NCI-H524 (cell line): ENCODE measurements around the gene HYAL3.
"Not testable (repeated sequence)": the region's sequence is repeated elsewhere in the genome, so short reads cannot be mapped to it uniquely, and the experiment has no call there.

ENCODE experiments used
- DNase-seq, 2 experiments: peaks; one replicate each; lab custom pipeline; 2025; lab: John Stamatoyannopoulos, UW

HYAL3 gene

GRCh38 chr3:50270422-50271224, 28.6 kb downstream of the HYAL3 start:
- DNase-seq, result no peak

DNA sequence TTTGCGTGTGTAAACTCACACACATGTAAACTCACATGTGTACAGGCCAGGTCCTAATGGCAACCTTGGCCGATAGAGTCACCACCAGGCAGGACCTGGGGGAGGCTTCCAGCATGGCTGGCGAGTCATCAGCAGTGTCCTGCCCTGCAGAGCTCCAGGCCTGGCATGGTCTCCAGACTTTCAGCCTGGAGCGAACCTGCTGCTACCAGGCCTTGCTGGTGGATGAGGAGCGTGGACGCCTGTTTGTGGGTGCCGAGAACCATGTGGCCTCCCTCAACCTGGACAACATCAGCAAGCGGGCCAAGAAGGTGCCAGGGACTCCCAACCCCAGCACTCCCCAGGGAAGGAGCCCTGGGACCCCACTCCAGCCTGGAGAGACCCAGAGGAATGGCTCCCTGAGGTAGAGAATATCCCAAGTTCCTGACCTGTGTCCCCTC, 29.2 kb downstream of the HYAL3 start:
- DNase-seq, result no peak

DNA sequence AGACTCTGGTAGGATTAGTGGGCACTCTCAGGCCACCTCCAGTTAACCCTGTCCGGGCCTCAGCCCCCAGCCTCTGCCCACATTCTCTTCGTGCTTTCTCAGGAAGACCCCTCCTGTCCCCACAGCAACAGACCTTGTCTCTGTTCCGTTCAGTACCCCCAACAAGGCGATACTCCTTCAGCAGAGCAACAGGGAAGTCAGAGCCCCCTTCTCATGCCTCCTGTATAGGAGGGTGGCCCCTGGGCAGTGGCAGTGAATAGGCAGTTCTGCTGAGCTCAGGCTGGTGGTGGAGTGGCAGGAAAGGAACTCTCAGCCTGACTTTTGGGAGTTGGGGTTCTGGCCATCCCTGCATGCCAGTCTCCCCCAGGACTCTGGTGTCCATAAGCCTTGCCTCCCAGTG, 29.7 kb downstream of the HYAL3 start:
- DNase-seq, result no peak

- DNase-seq, result no peak
Observed at GRCh38 chr3:50268703-50269451, 30.3 kb downstream of the HYAL3 start, which contains the start of gene SEMA3B. Gene SEMA3B (plus strand): TSS chr3:50269147. CDS start chr3:50269241, 94 bp downstream.

DNA sequence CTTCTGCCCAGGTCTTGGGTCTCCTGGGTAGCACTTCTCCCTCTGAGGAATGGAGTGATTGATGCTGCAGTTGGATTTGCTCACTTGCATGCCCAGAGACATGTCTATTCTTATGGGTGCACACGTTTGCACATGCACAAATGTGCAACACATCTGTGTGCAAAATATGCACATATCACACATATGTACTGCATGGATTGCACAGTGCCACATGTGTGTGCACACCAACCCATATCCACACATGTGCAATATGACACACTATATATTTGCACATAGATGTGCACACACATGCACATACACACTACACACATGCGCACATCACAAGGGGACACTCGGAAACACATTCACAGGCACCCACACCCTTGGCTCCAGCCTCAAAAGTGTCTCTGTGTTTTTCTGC, 30.9 kb downstream of the HYAL3 start:
- DNase-seq, result no peak

DNA sequence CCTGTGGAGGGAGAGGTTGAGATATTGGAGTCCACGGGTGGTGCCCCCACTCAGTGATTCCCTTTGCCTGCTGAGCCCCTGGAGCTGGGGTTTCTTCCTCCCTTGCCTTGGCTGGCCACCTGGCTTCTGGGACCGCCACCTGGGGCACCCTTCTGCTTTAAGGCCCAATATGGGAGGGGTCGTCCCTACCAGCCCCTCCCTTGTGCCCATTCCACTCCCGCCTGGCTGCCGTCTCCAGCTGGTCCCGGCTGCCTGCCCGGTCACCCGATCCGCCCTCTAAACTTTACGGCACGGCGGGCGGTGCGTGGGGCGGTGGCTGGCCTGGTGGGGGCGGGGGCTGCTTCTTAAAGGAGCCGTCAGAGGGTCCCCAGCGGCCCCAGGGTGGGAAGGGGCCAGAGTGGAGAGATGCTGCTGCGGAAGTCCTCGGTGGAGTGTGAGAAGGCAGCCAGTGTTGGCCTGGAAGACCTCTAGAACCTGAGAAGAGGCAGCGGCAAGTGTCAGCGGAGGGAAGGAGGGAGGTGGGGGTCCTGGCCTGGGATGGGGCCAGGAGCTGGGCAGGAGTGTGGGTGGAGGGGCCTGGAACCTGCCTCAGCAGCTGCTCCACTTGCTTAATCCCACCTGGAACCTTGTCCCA, 31.8 kb downstream of the HYAL3 start:
- DNase-seq, result peak; percentile 31 to 61

GRCh38 chr3:50266836-50267235, 32.4 kb downstream of the HYAL3 start:
- no peak for DNase-seq

- DNase-seq, result no peak
Observed at GRCh38 chr3:50266017-50266416, 33.2 kb downstream of the HYAL3 start.

DNA sequence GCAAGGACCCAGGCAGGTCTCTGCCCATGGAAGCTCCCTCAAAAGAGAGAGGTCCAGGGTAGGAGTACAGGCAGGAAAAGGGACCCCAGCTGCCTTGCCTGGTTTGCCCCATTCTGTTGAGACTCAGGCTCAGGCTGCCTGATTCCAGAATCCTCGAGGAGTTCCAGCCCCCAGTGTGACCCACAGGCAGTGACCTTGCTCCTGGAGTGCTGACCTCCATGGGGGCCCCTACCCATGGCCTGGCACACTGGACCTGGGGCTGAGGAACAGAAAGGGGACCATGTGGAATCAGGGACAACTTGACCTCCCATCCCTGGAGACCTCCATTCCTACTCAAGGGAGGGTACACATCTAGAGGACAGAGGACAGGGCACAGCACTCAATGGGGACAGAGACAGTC, 33.6 kb downstream of the HYAL3 start:
- DNase-seq, result no peak

DNA sequence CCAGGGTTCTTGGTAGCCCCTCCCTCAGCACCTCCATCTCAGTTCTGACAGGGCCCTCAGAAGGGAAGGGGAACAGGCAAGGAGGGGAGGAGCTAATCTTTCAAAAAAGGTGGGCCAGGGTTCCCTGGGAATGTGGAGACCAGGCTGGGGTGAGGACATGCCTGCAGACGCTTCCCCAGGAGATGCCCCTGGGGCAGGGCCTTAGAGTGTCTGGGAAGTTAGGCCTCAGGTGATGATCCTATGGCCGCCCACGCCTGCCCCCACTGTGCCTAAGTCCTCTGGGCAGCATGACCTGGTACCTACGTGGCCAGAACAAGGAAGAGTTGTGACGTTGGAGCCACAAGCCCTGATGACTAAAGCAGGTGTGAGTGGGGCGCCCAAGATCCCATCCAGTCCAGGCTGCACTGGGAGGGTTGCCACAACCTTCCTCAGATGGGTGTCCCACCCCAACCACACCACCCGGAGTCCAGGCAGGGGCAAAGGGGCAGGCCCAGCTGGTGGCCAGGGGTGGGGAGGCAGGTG, 34.2 kb downstream of the HYAL3 start:
- DNase-seq, result no peak

DNA sequence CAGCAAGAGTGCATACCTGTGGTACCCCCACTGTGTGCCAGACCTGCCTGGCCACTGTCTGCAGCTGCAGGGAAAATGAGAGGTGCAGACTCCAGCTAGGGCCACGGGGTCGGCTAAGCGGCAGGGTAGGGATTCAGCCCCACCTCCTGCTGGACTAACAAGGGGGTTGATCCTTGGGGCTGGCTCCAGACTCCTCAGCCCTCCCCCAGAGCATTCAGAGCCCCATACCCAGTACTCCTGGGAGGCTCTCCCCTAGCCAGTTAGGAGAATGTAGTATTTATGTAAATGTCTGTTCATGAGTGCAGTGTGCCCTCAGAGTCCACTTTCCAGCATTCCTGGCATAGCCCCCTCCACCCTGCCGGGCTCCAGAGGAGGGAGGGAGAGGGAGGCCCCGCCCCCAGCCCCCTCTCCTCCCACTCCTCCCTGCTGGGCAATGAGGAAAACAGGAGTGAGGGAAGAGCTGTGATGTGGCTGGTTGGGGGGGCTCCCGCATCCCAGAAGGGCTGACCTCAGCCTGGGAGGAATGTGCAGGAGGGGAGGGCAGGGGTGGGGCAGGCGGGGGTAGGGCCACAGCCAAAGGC, 34.7 kb downstream of the HYAL3 start:
- DNase-seq, result no peak

- DNase-seq, result no peak
Observed at GRCh38 chr3:50263478-50264382, 35.5 kb downstream of the HYAL3 start.

DNA sequence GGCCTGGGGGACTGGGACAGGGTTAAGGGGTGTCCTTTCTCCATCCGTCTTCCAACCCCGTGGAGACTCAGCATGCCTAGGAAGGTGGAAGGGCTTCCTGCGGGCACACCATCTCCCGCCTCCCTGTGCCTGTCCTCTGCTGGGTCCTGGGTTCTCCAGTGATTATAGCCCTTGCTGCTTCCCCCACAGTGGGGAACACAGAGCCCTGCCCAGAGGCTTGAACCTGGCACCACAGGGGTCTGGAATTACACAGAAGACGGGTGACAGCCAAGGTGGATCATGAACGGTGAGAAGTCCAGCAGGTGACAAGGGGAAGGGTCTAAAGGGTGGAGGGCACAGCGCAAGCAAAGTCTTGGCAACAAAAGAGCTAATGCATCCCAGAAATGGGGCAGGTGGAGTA, 36.4 kb downstream of the HYAL3 start:
- DNase-seq, result no peak

- not testable (repeated sequence) for DNase-seq
Observed at GRCh38 chr3:50262200-50262599, 37.0 kb downstream of the HYAL3 start.

- DNase-seq, result no peak
Observed at GRCh38 chr3:50261505-50261904, 37.7 kb downstream of the HYAL3 start.

DNA sequence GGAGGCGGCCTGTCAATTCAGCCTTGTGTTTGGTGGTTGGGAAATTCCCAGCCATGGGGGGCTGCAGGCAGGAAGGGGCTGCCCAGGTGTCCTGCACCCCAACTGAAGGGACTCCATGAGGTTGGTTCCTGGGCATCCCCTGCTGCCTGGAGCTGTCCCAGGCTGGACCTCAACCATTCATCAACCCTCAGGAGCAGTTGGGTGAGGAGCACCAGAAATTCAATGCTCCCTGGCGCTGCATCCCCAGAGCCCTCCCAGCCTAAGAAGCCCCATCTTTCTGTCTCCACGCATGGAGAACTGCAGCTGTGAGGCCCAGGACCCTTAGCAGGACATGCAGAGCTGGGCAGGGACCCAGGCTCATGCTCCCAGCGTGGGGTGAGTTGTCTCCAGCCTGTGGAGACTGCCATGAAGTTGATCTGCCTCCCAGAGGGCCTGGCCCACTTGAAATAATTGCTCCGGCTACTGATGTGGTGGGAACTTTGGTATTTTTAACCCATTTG, 38.2 kb downstream of the HYAL3 start:
- DNase-seq, result no peak

DNA sequence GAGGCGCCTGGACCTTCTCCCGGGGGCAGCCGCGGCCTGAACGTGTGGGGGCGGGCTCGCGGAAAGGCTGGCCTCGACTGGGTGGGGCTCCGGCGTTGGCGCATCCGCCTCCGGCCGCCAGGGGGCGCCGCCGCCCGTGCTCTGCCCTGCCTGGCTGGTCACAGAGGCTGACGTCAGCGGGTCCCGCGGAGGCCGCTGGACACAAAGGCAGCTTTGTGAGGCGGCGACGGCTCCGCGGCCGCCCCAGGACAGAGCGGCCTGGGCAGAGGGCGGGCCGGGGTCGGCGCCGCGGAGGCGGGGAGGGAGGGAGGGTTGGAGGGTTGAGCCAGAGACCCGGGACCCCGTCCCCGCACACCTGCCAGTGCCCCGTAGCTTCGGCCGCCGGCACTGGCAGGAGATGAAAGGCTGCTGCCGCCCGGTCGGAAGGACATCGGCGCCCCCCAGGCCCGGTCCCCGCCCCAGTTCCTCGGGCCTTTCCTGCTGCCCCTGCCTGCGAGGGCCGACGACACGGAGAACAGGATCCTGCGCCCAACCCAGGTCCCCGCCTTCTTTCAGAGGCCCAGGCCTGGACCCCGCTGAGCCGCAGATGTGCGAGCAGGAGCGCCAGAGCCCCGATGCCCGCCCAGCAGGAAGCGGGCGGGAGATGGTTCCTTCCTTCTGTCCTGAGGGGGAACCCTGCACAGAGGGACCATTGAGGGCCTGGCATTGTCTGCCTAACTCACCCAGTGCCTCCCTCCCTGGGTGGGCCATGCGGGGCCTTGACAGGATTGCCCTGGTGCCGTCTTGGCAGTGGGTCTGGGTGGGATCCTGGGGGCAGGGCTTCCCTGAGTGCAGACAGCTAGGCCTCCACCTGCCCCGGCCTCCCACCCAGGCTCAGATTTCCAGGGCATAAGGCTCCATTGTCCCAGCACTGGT, 38.9 kb downstream of the HYAL3 start:
- DNase-seq, result peak; percentile 43 to 75

GRCh38 chr3:50259432-50260026, 39.7 kb downstream of the HYAL3 start:
- DNase-seq, result peak in 1 of 2 experiments; percentile 56

DNA sequence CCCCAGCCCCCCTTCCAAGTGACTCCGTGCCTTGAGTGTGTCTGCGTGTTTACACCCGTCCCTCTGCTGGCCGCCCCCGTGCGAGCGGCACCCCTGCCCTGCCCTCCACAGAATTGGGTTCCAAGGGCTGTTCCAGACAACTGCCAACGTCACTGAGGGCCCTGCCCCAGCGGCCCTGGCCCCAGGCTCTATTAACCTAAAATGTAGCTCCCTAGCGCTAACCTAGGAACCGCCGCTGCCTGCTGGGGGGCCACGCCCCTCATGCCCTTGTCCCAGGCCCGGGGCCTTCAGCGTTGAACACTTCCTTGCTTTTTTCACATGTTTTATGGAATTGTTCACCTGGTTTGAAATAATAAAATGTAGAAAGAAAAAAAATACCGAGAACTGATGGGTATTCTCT, 40.2 kb downstream of the HYAL3 start:
- DNase-seq, result no peak
